Stomach (tissue), 4 donors: ENCODE data around the gene SLC38A10.

Experiments used
- EP300 ChIP-seq: sonication (generic); formaldehyde crosslinking; IDR thresholded peaks from one replicate; pipeline ENCODE4 v1.6.1; 2017; ENCODE audit warnings: antibody characterized with exemption
- POLR2A ChIP-seq, 4 donors: fragments of 450-650 bp; IDR thresholded peaks; one replicate each; pipeline ENCODE4 v1.6.1; 2016; ENCODE audit warnings: antibody characterized with exemption in 4 of 4, control low read depth in 2 of 4, mild to moderate bottlenecking in 1 of 4, moderate library complexity in 1 of 4

DNA sequence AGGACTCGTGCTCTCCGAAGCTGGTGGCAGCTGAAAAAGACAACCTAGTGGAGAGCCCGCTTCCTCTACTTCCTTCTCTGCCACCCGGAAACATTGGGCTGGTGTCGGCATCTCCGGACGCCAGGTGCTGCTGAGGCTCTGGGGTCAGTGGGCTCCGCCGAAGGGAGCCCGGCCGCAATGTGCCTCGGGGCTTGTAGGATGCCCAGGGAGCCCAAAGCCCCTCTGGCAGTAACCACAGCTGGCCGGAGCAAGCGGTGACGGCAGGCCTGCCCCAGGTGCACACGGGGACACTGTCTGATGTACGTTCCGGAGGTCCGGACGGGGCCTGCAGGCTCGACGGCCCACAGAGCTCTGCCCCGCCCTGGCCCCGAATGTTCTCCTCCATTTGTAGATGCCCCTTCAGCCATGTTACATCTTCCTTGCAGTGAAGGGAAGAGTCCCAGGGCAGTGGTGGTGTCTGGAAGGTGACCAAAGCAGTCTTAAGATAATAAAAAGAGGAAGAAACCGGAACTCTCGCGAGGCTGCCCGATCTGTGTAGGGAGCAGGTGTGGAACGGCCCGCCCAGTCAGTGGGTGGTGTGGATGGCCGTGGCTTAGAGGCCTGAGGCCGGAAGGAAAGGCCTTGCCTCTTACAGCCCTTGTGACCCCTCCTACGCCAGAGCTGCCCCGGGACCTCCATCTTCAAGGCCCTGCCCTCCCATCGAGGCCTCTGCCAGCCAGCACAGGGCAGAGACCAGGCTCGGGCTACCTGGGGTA lies 33.3 kb downstream of the SLC38A10 start:
- TF ChIP-seq EP300 (no peak), POLR2A (IDR thresholded peaks at IDR 0.05) (no peak)
